GM12878 (cell line): ENCODE measurements around the gene BTF3. TPM values are rescaled to one million over a fixed set of nuclear protein-coding genes. Genes with fewer than 3 reads are reported as not detected.

Experiments used
- ATAC-seq: fragments of 200-7000 bp; cut with Tn5 transposase; 3 replicates; pipeline ENCODE4 v1.9.1; 2020; ENCODE audit warnings: mild to moderate bottlenecking, moderate library complexity
- BruUV-seq: library from RNA; stranded (reverse); fragments of 400-500 nt; replicated peaks from 2 replicates; lab custom pipeline; 2021; lab: Mats Ljungman, UMichigan
- CTCF ChIA-PET: fragments of 300-600 bp; sonication (Branson Sonifier 250); formaldehyde crosslinking; extraction: SDS; loops from one replicate; lab custom pipeline; 2021; ENCODE audit warnings: inconsistent platforms; lab: Yijun Ruan, JAX
- POLR2A ChIA-PET: fragments of 350-600 bp; formaldehyde crosslinking; extraction: SDS; loops from one replicate; lab custom pipeline; 2021; ENCODE audit warnings: inconsistent platforms; lab: Charles Lee
- RAD21 ChIA-PET: fragments of 300-600 bp; sonication (Branson Sonifier 250); formaldehyde crosslinking; loops from one replicate; lab custom pipeline; 2023; ENCODE audit warnings: antibody characterized with exemption; ENCODE audit not compliant: unreplicated experiment; lab: Charles Lee
- SMC1A ChIA-PET: fragments of 300-600 bp; sonication (Branson Sonifier 250); formaldehyde crosslinking; loops from one replicate; lab custom pipeline; 2023; ENCODE audit not compliant: unreplicated experiment, uncharacterized antibody; lab: Charles Lee
- DNase-seq: peaks from one replicate; pipeline ENCODE4 v3.0.0-alpha.2; 2011; ENCODE audit warnings: low read depth, low spot score
- FAIRE-seq: peaks from 3 replicates; lab custom pipeline; 2011; peaks lifted over from hg19 to GRCh38; lab: Jason Lieb, UNC
- H2AFZ ChIP-seq: 2 replicates; pipeline ENCODE4 v1.6.0; 2011; ENCODE audit warnings: low read depth, low read length, control low read depth; ENCODE audit not compliant: control insufficient read depth
- H3K27ac ChIP-seq: 2 replicates; pipeline ENCODE4 v1.5.1; 2011; ENCODE audit warnings: control low read depth; ENCODE audit not compliant: control insufficient read depth, insufficient read depth
- H3K27me3 ChIP-seq, 2 experiments: replicated peaks in 1 of 2; 2 replicates each; pipeline versions ENCODE4 v1.6.0 to v1.6.1; 2011; ENCODE audit warnings: low read length in 1 of 2; ENCODE audit not compliant: control insufficient read depth in 2 of 2, insufficient read depth in 2 of 2
- H3K36me3 ChIP-seq, 2 experiments: 2 replicates each; pipeline ENCODE4 v1.5.1; 2011; ENCODE audit warnings: low read length in 1 of 2; ENCODE audit not compliant: control insufficient read depth in 2 of 2, insufficient read depth in 2 of 2
- H3K4me1 ChIP-seq: 2 replicates; pipeline ENCODE4 v1.6.1; 2011; ENCODE audit warnings: mild to moderate bottlenecking, low read length, moderate library complexity, mixed read lengths; ENCODE audit not compliant: control insufficient read depth, insufficient read depth
- H3K4me2 ChIP-seq: 2 replicates; pipeline ENCODE4 v1.6.0; 2011; ENCODE audit warnings: control low read depth; ENCODE audit not compliant: control insufficient read depth, insufficient read depth
- H3K4me3 ChIP-seq: fragments of 200-600 bp; sonication (generic); 2 replicates; pipeline ENCODE4 v1.5.1; 2016
- H3K79me2 ChIP-seq: 2 replicates; pipeline ENCODE4 v1.6.0; 2011; ENCODE audit warnings: low read length; ENCODE audit not compliant: control insufficient read depth, insufficient read depth
- H3K9ac ChIP-seq: 2 replicates; pipeline ENCODE4 v1.8.0; 2011; ENCODE audit warnings: low read length, control low read depth, mixed read lengths; ENCODE audit not compliant: control insufficient read depth, insufficient read depth
- H3K9me3 ChIP-seq: replicated peaks from 3 replicates; pipeline ENCODE4 v1.5.1; 2011; ENCODE audit warnings: mild to moderate bottlenecking, low read length; ENCODE audit not compliant: control insufficient read depth, insufficient read depth
- H4K20me1 ChIP-seq: 2 replicates; pipeline ENCODE4 v1.6.0; 2011; ENCODE audit not compliant: control insufficient read depth, insufficient read depth
- BCL11A ChIP-seq: IDR thresholded peaks from 2 replicates; pipeline ENCODE4 v1.6.1; 2011; ENCODE audit warnings: low read depth, low read length
- BCL3 ChIP-seq: IDR thresholded peaks from 2 replicates; pipeline ENCODE4 v1.6.1; 2011; ENCODE audit warnings: borderline replicate concordance, low read depth, mild to moderate bottlenecking, moderate library complexity, low read length; ENCODE audit not compliant: insufficient read depth, poor library complexity, severe bottlenecking
- BCLAF1 ChIP-seq: fragments of 450-650 bp; IDR thresholded peaks from 2 replicates; pipeline ENCODE4 v1.6.1; 2017; ENCODE audit warnings: antibody characterized with exemption, mild to moderate bottlenecking, moderate library complexity
- EGR1 ChIP-seq, 2 experiments: IDR thresholded peaks; 1 replicate in 1 of 2; 2 replicates in 1 of 2; pipeline ENCODE4 v1.6.1; 2011 to 2012; ENCODE audit warnings: low read depth in 2 of 2, low read length in 2 of 2, borderline replicate concordance in 1 of 2, mild to moderate bottlenecking in 1 of 2, moderate library complexity in 1 of 2
- FOXM1 ChIP-seq: IDR thresholded peaks from 2 replicates; pipeline ENCODE4 v1.6.1; 2012; ENCODE audit warnings: low read depth, mild to moderate bottlenecking, inconsistent platforms, low read length, moderate library complexity
- JUND ChIP-seq: IDR thresholded peaks from 2 replicates; pipeline ENCODE4 v1.6.1; 2012; ENCODE audit warnings: low read depth, mild to moderate bottlenecking, low read length, improper control_type of control experiment, moderate library complexity
- MYB ChIP-seq: fragments of 150-350 bp; IDR thresholded peaks from 2 replicates; pipeline ENCODE4 v1.6.1; 2014; ENCODE audit warnings: mild to moderate bottlenecking, low read depth, low read length, borderline replicate concordance
- NBN ChIP-seq: fragments of 450-650 bp; IDR thresholded peaks from 2 replicates; pipeline ENCODE4 v1.6.1; 2016
- RBBP5 ChIP-seq: fragments of 200-600 bp; sonication (generic); conservative IDR thresholded peaks from 2 replicates; pipeline ENCODE4 v1.6.1; 2016
- ZBED1 ChIP-seq: IDR thresholded peaks from 2 replicates; pipeline ENCODE4 v1.6.1; 2016; ENCODE audit warnings: borderline replicate concordance
- ZBTB40 ChIP-seq: fragments of 450-650 bp; IDR thresholded peaks from 2 replicates; pipeline ENCODE4 v1.6.1; 2016; ENCODE audit warnings: mild to moderate bottlenecking, moderate library complexity, borderline replicate concordance
- ZNF217 ChIP-seq: fragments of 450-650 bp; IDR thresholded peaks from 2 replicates; pipeline ENCODE4 v1.6.1; 2017; ENCODE audit warnings: antibody characterized with exemption, mild to moderate bottlenecking
- ZNF384 ChIP-seq: IDR thresholded peaks from 2 replicates; pipeline ENCODE4 v1.6.1; 2012; ENCODE audit warnings: low read depth, mild to moderate bottlenecking, low read length, improper control_type of control experiment, borderline replicate concordance
- ZNF622 ChIP-seq: fragments of 450-650 bp; IDR thresholded peaks from 2 replicates; pipeline ENCODE4 v1.6.1; 2017; ENCODE audit warnings: mild to moderate bottlenecking, inconsistent platforms
- WGBS: methylation state at CpG from one replicate; pipeline ENCODE4 v1.1.6; 2016; ENCODE audit warnings: low lambda C conversion rate; ENCODE audit not compliant: insufficient replicate concordance, insufficient coverage; ENCODE audit errors: missing lambda C conversion rate; 5-methylcytosine and 5-hydroxymethylcytosine counted together
- in situ Hi-C: fragments of 300-500 bp; cut with MboI; formaldehyde crosslinking; loops from 9 replicates; pipeline ENCODE4 v1.14.3; 2018; ENCODE audit warnings: mixed read lengths
- intact Hi-C: fragments of 100-400 bp; cut with micrococcal nuclease; formaldehyde crosslinking; loops from one replicate; pipeline ENCODE4 v1.14.2; 2022; ENCODE audit not compliant: unreplicated experiment
- polyA plus RNA-seq, 11 experiments: library from polyadenylated mRNA; depleted of rRNA in 4 of 11; unstranded in 6 of 11; stranded (reverse) in 5 of 11; fragments of >200 nt; fragmentation: Nextera tagmentation in 4 of 11; fragmentation: Illumina TruSeq in 1 of 11; extraction: Ambion mirVana in 4 of 11; extraction: Trizol in 1 of 11; gene quantifications; 1 replicate in 1 of 11; 2 replicates in 10 of 11; pipeline versions ENCODE4 v1.2.1 to v1.2.3, GENCODE V29; 2011 to 2016; ENCODE audit warnings: inconsistent platforms in 2 of 11, missing spikeins in 2 of 11, low read depth in 1 of 11
- total RNA-seq, 4 experiments: library from RNA; depleted of rRNA in 3 of 4; stranded (reverse); fragments of >200 nt in 3 of 4; fragmentation: Illumina TruSeq in 1 of 4; extraction: Trizol in 1 of 4; gene quantifications; 2 replicates each; pipeline versions ENCODE4 v1.2.1 to v1.2.3, GENCODE V29; 2013 to 2021

BTF3 gene
- total and polyA plus RNA-seq, 10 of the 15 experiments (the other 5 are each of a cell fraction or from before 2014, with no cell fraction given) = 492 to 1,650 (median 904) TPM

- H3K79me2 ChIP-seq = no peaks in the 10 kb centered on the region
- H3K27ac ChIP-seq = no peak overlapping the region
- BruUV-seq = no TSS peak
- POLR2A ChIA-PET = no interaction called here
- no peaks in the 10 kb centered on the region for H3K27me3 ChIP-seq
- H3K4me3 ChIP-seq = no peak overlapping the region
- RAD21 ChIA-PET = no interaction called here
- no peaks in the 10 kb centered on the region for H3K36me3 ChIP-seq
- H2AFZ ChIP-seq = no peak overlapping the region
- 36% methylated on average over 3 of the region's 3 CpGs for WGBS
- H3K4me1 ChIP-seq = no peaks in the 10 kb centered on the region
- no peak for FAIRE-seq
- H3K9me3 ChIP-seq = no peaks in the 10 kb centered on the region
- no peaks in the 10 kb centered on the region for H4K20me1 ChIP-seq
- H3K4me2 ChIP-seq = no peak overlapping the region
- TF ChIP-seq MYB = no peak
- no peak for TF ChIP-seq ZNF217
- TF ChIP-seq JUND = no peak
- no peak for TF ChIP-seq ZBED1
- no peak for TF ChIP-seq ZNF384
- TF ChIP-seq RBBP5 = no peak
- no peak for TF ChIP-seq ZNF622
- TF ChIP-seq NBN = no peak
- TF ChIP-seq ZBTB40 = no peak
- TF ChIP-seq FOXM1 = no peak
- TF ChIP-seq BCLAF1 = no peak
- TF ChIP-seq EGR1 (IDR thresholded peaks at IDR 0.05; ENCODE audit: borderline replicate concordance in 1 of 2, low read depth in 2 of 2, low read length in 2 of 2) = no peak
- TF ChIP-seq BCL3 = no peak
- no peak for TF ChIP-seq BCL11A
- SMC1A ChIA-PET = interaction anchor here (1.1 kb wide), 1 partner anchor 23 kb away, joined by 3 read pairs; no protein-coding TSS in a partner anchor
- peak; percentile 17; the same call in 1 of the 3 replicates for ATAC-seq
- in situ Hi-C loops (no loop called here), intact Hi-C loops (no loop called here)
- H3K9ac ChIP-seq = no peak overlapping the region
- CTCF ChIA-PET = interaction anchor here (8.1 kb wide), 1 partner anchor 21 kb away, joined by 139 read pairs; no protein-coding TSS in a partner anchor
- no peak for DNase-seq
These were observed 42.0 kb downstream of the BTF3 start for GRCh38 chr5:73540192-73540591.
